NCI-H1105 treated with DMSO at 0.1 percent for 48 hours (cell line): ENCODE results near the gene NUDT2.
"Not testable (repeated sequence)": the region's sequence is repeated elsewhere in the genome, so short reads cannot be mapped to it uniquely, and the experiment has no call there.

Source experiments
- DNase-seq: peaks from one replicate; lab custom pipeline; 2025; lab: John Stamatoyannopoulos, UW

NUDT2 gene

DNA sequence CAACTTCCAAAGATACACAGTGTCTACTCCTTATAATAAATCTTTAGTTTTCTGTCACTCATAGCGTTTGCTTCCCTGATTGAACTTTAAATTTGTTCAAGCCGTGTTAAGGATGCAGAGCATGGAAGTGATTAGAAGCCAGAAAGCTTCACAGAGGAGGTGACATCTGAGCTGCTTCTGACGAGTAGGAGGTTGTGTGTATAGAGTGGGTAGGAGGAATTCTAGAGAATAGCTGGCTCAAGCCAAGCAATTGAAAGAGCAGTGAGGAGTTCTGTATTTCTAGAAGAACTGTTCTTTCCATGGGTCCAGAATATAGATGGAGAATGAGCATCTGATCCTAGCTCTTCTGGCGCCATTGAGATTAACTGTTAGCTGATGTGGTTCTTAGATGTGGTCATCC lies 6.0 kb downstream of the NUDT2 start:
- DNase-seq, result no peak

DNA sequence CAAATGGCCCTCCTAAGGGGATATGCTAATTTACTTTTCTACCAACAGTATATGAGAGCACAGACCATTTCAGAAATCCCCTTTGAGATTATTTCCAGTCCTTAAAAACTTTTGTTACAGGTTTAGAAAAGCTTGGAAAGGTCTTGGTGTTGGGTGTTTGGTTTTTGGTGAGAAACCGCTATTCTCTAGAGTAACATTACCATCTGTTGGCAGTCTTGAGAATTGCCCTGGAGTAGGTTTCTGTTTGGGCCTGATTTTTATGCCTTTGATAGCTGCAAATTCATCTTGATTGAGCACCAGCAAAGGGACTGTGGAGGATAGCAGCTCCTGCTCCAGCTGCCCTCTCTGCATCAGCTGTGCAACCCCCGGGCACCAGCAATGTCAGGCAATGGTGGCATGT lies 8.0 kb downstream of the NUDT2 start:
- no peak for DNase-seq

DNA sequence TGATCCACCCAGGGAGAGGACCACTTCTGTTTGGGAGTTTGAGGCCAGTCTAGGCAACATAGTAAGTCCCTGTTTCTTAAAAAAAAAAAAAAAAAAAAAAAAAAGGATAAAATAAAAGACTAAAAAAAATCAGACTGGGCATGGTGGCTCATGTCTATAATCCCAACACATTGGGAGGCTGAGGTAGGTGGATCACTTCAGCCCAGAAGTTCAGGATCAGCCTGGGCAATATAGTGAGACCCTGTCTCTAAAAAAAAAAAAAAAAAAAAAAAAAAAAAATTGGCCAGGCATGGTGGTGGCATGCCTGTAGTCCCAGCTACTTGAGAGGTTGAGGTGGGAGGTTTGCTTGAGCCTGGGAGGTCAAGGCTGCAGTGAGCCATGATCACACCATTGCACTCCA lies 8.7 kb downstream of the NUDT2 start:
- DNase-seq, result not testable (repeated sequence)

DNA sequence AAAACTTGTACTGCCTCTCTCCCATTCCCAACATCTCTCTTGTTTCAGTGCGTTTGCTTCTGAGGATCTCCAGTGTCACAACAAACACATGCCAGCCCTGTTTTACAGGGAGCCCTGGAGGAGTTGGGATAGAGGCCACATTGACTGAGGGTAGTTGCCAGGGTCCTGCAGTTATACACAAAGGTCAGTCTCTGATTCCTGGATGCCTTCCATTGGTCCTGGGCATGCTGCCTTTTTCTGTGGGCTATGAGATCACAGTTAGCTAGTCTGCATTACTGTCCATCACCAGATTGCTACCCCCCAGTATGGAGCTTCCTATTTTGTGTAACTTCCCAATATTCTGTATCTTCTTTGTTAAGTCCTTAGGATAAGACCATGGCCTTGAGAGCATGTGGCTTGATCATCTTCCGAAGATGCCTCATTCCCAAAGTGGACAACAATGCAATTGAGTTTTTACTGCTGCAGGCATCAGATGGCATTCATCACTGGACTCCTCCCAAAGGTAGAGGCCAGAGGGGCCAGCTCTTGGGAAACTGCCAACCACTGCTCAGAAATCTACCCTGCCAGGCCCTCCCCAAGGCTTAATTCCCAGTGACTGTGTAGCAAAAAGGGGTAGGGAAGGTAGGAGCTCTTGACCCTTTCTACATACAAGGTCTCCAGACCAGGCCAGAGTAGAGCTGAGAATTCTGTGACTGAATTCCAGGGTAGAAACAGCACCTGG lies 9.5 kb downstream of the NUDT2 start:
- no peak for DNase-seq

DNA sequence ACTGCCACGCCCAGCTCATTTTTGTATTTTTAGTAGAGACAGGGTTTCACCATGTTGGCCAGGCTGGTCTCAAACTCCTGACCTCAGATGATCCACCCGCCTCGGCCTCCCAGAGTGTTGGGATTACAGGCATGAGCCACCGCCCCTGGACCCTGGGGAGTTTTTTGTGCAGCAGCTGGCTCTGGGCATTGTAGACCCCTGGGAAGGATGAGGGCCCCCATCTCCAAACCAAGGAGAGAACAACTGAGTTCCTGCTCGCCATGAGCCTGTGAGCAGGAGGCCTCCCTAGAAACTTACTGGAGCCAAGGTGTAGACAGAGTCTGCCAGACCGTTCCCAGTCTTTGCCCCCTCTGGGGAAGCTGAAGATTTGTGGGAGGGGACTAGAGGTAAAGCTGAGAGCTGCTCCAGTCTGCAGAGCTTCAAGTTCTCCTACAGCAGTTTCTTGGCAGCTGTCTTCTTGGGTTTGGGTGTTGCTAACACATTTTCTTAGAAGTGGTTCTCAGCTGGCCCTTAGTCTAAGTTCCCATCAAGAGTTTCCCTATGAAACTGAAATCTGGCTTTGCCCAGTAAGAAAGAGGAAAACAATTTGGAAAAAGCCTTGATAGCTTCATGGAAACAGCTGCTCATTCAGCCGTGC lies 12.4 kb downstream of the NUDT2 start:
- DNase-seq, result no peak

DNA sequence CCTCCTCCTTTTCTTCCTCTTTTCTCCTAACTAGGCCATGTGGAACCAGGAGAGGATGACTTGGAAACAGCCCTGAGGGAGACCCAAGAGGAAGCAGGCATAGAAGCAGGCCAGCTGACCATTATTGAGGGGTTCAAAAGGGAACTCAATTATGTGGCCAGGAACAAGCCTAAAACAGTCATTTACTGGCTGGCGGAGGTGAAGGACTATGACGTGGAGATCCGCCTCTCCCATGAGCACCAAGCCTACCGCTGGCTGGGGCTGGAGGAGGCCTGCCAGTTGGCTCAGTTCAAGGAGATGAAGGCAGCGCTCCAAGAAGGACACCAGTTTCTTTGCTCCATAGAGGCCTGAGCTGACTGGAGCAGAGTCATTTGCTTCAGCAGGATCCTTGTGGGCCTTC lies 13.7 kb downstream of the NUDT2 start:
- DNase-seq, result no peak

DNA sequence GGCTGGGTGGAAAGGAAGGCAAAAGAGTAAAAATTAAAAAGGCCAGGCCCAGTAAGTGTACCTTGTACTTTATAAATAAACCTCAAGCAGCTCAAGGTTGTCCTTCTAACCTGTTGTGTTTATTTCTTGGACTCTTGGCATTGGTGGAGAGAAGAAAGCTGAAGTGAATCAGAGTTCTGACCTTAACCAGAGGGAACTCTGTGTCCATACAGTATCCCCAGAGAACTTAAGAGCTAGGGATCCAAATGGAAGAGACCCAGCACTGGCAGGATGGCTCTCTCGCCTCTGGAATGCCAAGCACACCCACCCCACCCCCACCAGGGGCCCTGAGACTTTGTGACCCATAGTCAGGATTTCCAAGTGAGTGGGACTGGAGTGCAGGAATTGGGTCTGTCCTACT lies 14.2 kb downstream of the NUDT2 start:
- no peak for DNase-seq

DNA sequence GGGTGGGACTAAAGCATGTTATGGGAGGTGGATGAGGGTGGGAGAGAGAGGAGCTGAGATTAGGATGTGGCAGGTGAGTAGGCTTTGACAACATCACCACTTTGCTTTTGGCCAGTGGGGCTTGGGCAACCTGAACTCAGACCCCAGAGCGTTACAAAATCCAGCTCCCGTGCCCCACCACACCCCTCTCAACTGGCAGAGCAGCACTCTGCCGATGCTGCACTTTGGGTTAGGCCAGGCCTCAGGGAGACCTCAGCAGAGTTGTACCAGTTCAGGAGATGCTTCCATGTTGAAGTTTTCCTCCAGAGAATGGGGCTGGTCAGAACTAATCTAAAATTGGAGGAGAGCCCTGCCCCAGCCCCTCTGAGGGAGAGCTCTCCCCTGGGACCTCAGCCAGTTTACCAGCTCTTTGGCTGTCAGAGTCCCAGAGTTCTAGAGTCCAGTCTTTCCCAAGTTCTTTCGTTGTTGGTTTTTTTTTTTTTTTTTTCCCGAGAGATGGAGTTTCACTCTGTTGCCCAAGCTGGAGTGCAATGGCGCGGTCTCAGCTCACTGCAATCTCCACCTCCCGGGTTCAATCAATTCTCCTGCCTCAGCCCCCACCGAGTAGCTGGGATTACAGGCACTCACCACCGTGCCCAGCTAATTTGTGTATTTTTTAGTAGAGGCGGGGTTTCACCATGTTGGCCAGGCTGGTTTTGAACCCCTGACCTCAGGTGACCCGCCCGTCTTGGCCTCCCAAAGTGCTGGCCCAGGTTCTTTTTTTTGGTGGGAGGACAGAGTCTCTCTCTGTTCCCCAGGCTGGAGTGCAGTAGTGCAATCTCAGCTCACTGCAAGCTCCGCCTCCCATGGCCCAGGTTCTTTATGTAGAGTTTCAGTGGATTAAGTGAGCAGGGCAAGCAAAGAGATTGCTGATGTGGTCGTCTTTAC lies 17.8 kb downstream of the NUDT2 start:
- no peak for DNase-seq

DNA sequence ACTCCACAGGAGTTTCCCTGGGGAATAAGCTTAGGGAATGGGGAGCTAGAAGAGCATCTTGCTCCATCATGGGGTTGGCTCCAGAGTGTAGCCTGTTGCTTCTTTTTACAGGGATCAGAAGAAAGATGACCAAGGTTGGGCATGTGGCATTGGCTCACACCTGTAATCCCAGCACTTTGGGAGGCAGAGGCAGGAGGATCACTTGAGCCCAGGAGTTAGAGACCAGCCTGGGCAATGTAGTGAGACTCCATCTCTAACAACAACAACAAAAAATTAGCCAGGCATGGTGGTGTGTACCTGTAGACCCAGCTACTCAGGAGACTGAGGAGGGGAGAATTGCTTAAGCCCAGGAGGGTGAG lies 18.4 kb downstream of the NUDT2 start:
- no peak for DNase-seq

DNA sequence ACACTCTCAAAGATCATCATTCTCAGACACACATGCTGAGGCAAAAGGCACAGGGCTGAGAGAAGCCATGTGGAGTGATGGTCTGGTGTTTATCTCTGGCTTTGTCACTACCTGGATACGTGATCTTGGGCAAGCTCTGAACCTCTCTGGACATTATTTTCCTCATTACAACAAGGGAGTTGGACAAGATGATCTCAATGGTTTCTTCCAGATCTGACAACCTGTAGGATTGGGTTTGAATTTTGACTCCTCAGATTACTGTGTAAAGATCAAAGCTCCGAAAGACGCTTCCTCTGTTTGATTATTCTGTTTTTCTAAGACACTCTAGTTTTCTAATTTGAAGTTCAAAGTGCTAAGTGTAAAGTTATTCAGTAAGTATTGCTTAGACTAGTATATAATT lies 20.0 kb downstream of the NUDT2 start:
- DNase-seq, result no peak

DNA sequence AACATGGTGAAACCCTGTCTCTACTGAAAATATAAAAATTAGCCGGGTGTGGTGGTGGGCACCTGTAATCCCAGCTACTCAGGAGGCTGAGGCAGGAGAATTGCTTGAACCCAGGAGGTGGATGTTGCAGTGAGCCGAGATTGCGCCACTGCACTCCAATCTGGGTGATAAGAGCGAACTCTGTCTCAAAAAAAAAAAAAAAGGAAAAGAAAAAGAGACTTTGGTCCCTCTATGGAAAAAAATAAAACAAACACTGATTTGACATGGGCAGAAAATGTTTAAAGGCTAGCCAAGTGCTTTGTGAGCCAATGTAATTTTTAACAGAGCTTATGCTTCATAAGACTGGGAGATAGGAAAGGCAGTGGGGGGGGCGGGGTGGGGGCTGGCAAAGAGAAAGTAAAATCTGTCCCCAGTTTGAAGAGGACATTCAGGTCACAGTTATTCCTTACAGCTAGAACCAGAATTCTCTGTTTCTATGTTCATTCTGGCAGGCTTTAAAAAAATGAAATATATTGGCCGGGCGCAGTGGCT lies 22.8 kb downstream of the NUDT2 start:
- not testable (repeated sequence) for DNase-seq

DNA sequence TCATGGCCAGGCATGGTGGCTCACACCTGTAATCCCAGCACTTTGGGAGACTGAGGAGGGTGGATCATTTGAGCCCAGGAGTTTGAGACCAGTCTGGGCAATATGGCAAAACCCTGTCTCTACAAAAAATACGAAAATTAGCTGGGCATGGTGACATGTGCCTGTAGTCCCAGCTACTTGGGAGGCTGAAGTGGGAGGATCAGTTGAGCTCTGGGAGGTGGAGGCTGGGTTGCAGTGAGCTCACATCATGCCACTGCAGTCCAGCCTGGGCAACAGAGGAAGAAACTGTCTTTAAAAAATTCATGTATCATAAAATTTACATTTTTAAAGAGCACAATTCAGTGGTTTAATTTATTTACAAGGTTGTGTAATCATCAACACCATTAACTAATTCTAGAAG lies 23.6 kb downstream of the NUDT2 start:
- not testable (repeated sequence) for DNase-seq

DNA sequence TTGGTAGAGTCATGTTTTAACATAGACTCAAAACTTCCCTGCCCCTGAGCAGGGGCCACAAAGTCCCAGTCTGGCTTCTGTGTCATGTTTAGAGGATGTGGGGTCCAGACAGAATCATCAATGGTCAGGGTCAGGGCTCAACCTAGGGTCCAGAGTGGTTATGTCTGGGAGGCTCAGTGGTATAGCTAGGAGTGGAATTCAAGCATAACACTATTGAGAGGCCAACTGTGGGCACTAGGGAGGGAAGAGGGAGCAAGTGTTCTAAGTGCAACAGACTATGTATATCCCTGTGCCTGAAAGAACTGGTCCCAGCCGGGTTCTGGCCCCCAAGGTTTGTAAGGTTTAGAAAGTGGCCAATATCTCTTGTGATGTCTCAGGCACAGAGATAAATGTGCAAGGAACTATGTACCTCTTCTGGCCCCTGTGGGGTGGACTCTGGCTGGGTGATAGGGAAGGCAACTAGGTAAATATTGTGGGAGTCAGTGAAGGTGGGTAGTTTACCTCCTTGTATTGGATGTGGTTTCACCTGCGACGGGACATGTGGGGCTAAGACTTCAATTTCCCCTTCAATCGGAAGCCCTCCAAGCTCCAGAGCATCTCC lies 33.3 kb downstream of the NUDT2 start:
- no peak for DNase-seq

DNA sequence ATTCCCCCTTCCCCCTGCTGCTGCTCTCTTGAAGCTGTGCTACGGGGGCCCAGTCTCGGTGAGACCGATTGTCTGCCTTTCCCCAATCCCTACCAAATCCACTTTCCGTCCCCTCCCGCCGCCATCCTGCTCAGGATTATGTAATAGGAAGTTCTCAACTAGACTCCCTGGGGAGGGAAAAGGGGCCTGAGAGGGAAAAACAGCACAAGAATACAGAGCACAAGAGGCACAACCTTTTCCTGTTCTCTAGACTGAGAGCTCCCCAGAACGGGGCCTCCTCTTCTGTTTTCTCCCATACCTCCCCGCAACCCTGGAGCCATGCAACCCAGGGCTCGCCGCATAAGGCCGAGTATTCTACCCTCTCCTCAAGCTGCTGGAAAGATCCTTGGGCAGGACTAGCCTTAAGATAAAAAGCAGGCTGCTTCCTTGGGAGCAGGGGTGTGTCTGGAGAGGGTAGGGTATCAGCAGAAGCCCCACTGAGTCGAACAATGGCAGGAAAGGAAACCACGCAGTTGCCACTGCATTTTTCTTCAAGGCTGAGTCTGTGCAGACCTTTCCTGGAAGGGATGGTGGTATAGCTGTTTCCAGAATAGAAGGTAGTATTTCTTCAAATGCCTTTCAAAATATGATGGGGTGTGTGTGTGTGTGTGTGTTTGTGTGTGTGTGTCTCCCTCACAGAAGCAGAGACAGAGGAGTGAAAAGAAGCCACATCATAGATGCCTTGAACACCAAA lies 34.4 kb downstream of the NUDT2 start:
- no peak for DNase-seq

DNA sequence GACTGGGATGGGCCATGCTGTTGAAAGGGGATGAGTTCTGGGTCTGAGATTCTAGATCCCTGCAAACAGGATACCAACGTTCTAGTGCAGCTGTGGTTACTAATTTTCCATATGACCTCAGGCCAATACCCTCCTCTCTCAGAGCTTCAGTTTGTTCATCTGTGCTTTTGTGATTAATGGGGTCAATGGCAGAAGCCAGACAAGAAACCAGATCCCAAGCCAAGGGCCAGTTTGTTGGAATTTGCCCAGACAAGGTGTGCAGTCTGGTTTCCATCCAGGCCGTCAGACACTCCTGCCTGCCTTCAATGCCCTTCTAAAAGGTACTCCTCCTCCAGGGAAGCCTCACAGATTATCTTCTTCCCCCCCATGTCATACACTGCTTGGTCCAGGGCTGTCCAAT lies 35.9 kb downstream of the NUDT2 start:
- no peak for DNase-seq

DNA sequence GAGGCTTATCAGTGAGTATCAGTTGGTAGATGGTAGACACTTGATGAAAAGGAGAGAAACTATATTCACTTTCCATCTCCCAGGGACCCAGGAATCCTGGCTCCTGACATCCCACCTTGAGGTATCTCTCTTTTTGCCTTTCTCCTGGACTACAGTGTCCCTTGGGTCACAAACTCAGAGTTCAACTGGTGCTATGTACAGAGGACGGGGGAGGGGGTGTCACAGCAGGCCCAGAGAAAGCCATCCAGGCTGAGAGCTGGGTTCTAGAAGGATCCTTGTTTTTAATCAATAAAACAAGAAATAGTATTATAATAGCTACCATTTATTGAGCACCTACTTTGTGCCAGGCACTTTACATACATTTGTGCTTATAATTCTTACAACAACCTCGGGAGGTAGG lies 37.0 kb downstream of the NUDT2 start:
- no peak for DNase-seq

DNA sequence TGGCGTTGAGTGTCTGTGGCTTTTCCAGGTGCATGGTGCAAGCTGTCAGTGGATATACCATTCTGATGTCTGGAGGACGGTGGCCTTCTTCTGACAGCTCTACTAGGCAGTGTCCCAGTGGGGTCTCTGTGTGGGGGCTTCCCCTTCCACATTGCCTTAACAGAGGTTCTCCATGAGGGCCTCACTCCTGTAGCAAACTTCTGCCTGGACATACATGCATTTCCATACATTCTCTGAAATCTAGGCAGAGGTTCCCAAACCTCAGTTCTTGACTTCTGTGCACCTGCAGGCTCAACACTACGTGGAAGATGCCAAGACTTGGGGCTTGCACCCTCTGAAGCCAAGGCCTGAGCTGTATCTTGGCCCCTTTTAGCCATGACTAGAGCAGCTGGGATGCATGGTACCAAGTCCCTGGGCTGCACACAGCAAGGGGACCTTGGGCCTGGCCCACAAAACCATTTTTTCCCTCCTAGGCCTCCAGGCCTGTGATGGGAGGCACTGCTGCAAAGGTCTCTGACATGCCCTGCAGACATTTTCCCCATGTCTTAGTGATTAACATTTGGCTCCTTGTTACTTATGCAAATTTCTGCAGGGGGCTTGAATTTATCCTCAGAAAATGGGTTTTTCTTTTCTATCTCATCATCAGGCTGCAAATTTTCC lies 38.5 kb downstream of the NUDT2 start:
- not testable (repeated sequence) for DNase-seq

DNA sequence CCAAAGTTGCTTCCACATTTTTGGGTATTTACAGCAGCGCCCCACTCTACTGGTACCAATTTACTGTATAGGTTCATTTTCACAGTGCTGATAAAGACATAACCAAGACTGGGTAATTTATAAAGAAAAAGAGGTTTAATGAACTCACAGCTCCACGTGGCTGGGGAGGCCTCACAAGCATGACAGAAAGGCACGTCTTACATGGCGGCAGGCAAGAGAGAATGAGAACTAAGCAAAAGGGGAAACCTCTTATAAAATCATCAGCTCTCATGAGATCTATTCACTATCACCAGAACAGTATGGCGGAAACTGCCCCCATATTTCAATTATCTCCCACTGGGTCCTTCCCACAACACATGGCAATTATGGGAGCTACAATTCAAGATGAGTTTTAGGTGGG lies 39.4 kb downstream of the NUDT2 start:
- DNase-seq, result not testable (repeated sequence)

DNA sequence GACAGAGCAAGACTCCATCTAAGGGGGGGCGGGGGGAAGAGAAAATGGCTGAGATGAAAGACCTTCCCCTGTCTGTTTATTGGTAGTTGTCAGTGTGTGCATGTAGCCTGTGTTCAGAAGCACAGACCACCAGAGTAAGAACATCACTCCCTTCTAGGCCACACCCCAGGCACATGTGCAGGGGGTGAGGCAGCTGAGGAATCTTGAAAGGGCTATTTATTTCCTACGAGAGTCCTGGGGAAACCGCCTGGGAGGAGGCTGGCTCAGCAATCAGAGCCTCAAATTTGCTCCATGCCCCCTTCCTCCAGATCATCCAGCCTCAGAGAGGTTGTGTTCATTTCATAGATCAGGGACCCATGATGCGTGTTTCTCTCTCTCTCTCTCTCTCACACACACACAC lies 40.3 kb downstream of the NUDT2 start:
- no peak for DNase-seq

DNA sequence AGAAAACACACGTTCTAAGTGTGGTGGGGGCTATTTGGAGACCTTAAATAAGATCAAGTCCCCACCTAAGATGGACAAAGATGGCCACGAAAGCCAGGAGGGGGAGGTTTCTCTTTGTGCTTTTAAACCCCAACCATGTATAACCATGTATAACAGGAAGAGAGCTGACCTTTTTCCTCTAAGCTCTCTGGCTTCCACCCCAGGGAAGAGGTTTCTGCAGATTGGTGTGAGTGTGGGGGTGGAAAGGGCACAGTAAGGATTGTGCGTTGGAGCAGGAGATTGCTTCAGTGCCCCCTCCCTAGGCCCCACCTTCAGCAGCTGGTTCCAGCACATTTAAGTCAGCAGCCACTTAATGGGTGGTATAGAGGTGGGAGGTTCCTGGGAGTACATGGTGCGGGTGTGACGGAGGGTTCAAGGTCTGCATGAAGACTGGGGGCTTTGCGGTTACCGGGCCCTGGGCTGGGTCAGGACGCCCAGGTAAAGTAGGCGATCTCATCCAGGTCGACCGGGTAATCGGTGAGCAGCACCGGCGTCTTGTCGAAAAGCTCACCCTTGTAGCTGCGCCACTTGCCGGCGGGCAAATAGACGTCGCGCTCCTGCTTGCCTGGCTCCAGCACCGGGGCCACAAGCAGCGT lies 41.1 kb downstream of the NUDT2 start:
- no peak for DNase-seq
